GM23338 (cell line): Measurements from ENCODE around the gene FAM83F.

Source experiments
- CREB1 ChIP-seq: fragments of 250-450 bp; sonication (Bioruptor Pico); IDR thresholded peaks from 2 replicates; pipeline ENCODE4 v1.5.0; 2020; ENCODE audit warnings: low read depth, mild to moderate bottlenecking, moderate library complexity
- CTCF ChIP-seq, 2 experiments: fragments of 200-600 bp in 1 of 2; sonication (generic) in 1 of 2; conservative IDR thresholded peaks; 2 replicates each; pipeline versions ENCODE4 v1.5.1 to v1.6.1; 2016 to 2017; ENCODE audit warnings: antibody characterized with exemption in 2 of 2, low read depth in 2 of 2, mild to moderate bottlenecking in 2 of 2, moderate library complexity in 1 of 2
- ETS1 ChIP-seq: IDR thresholded peaks from 2 replicates; pipeline ENCODE4 v1.6.1; 2016; ENCODE audit warnings: antibody characterized with exemption
- EZH2 ChIP-seq: fragments of 200-600 bp; sonication (generic); IDR thresholded peaks from one replicate; pipeline ENCODE4 v1.8.0; 2017; ENCODE audit warnings: antibody characterized with exemption, mild to moderate bottlenecking, low read depth; ENCODE audit not compliant: unreplicated experiment
- EZH2phosphoT487 ChIP-seq: fragments of 200-600 bp; sonication (generic); IDR thresholded peaks from one replicate; pipeline ENCODE4 v1.8.1; 2018; ENCODE audit warnings: antibody characterized with exemption; ENCODE audit not compliant: unreplicated experiment
- JUNB ChIP-seq: IDR thresholded peaks from one replicate; pipeline ENCODE4 v1.6.1; 2016; ENCODE audit warnings: antibody characterized with exemption; ENCODE audit not compliant: unreplicated experiment
- NANOG ChIP-seq: IDR thresholded peaks from 2 replicates; pipeline ENCODE4 v1.6.1; 2016; ENCODE audit warnings: antibody characterized with exemption, borderline replicate concordance
- POLR2AphosphoS5 ChIP-seq: IDR thresholded peaks from 2 replicates; pipeline ENCODE4 v1.6.1; 2016; ENCODE audit warnings: antibody characterized with exemption, low read depth
- REST ChIP-seq: IDR thresholded peaks from one replicate; pipeline ENCODE4 v1.6.1; 2018; ENCODE audit warnings: antibody characterized with exemption; ENCODE audit not compliant: unreplicated experiment
- STAT1 ChIP-seq: IDR thresholded peaks from one replicate; pipeline ENCODE4 v1.6.1; 2016; ENCODE audit warnings: antibody characterized with exemption; ENCODE audit not compliant: unreplicated experiment
- ZNF114 ChIP-seq: fragments of 250-450 bp; sonication (Bioruptor Pico); IDR thresholded peaks from 2 replicates; pipeline ENCODE4 v1.5.0; 2020; ENCODE audit warnings: mild to moderate bottlenecking, moderate library complexity
- ZNF331 ChIP-seq: fragments of 250-450 bp; sonication (Bioruptor Pico); IDR thresholded peaks from 2 replicates; pipeline ENCODE4 v1.5.0; 2020; ENCODE audit warnings: low read depth, mild to moderate bottlenecking, moderate library complexity
- ZNF462 ChIP-seq: fragments of 250-450 bp; sonication (Bioruptor Pico); IDR thresholded peaks from 2 replicates; pipeline ENCODE4 v1.5.0; 2020; ENCODE audit warnings: mild to moderate bottlenecking, moderate library complexity

GRCh38 chr22:40042312-40042711 is 47.6 kb downstream of the FAM83F start:
- no peak for TF ChIP-seq CTCF (conservative IDR thresholded peaks at IDR 0.05; ENCODE audit: low read depth in 2 of 2)
- no peak for TF ChIP-seq ZNF114 (CRISPR knock-in tag)
- no peak for TF ChIP-seq POLR2AphosphoS5
- TF ChIP-seq REST, result no peak
- TF ChIP-seq EZH2, result no peak
- TF ChIP-seq ZNF331 (CRISPR knock-in tag), result no peak
- no peak for TF ChIP-seq ZNF462 (CRISPR knock-in tag)
- TF ChIP-seq CREB1 (CRISPR knock-in tag), result no peak
- no peak for TF ChIP-seq EZH2phosphoT487
- TF ChIP-seq STAT1, result no peak
- no peak for TF ChIP-seq ETS1
- TF ChIP-seq JUNB, result no peak
- no peak for TF ChIP-seq NANOG
